ENCODE data around the gene AQR.

- no peak for TF ChIP-seq NFRKB (IDR thresholded peaks at IDR 0.05)
- TF ChIP-seq FOXM1 (IDR thresholded peaks at IDR 0.05; ENCODE audit: borderline replicate concordance) = no peak
- no peak for TF ChIP-seq SP1 (IDR thresholded peaks at IDR 0.05)
Observed at GRCh38 chr15:34821831-34822230, 147.7 kb downstream of the AQR start.
